ENCODE results near the gene CAPN15.
A peak's percentile ranks its signal among the peaks of the same experiment; 100 is the strongest.
"Not testable (repeated sequence)": the region's sequence is repeated elsewhere in the genome, so short reads cannot be mapped to it uniquely, and the experiment has no call there.

The CAPN15 gene

DNA sequence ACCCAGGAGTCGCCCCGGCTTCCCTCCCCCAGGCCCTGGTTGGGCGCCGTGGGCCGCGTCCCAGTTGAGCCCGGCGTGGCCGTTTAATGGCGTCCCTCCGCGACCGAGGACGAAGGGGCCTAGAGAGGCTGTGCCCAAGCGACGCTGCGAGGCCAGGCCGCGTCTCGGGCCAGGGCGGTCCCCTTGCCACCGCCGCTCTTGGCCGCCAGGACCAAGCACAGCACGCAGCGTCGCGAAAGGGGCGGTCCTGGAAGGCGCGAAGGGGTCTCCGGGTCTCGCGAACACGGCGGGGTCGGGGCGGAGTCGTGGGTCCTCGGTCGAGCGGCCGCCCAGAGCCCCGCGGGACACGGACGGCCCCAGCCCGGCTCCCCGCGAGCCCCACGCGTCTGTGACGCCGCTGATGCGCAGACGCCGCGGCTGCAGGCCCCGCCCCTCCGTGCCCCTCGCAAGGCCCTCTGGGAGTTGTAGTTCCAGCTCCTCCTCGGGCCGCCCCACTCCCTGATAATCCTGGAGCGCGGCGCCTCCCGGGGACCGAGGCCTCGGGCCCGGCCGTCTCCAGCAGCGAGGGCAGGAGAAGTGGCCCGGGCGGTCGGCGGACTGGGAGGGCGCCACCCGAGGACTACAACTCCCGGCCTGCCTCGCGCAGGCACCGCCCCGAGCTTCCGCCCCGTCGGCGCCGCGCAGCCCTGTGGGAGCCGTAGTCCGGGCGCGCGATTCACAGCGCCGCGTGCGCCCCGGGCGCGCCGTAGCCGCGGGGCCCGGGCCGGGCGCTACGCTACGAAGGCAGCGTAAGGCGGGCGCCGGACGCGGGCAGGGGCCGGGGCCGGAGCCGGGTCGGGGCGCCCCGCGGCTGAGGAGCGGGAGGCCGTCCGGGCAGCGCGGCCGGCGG, at the start of gene CAPN15:
TSS of gene CAPN15 (plus strand) at position 698 of the 889 bp plus-strand sequence. CDS start 19,127 bp downstream, outside the sequence.
- peak; percentile 81 to 97 (median 83) for DNase-seq

DNA sequence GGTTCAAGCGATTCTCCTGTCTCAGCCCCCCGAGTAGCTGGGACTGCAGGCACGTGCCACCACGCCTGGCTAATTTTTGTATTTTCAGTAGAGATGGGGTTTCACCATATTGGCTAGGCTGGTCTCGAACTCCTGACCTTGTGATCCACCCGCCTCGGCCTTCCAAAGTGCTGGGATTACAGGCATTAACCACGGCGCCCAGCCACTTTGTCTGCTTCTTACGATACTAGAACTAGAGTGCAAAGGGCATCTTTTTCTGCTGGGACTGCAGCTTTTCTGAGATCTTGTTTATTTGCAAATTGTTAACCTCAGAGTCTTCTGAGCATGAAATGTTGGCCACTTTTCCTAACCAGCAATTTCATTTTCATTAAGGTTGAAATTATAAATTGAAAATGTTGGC, 49.2 kb upstream of the CAPN15 start:
- not testable (repeated sequence) for DNase-seq

DNA sequence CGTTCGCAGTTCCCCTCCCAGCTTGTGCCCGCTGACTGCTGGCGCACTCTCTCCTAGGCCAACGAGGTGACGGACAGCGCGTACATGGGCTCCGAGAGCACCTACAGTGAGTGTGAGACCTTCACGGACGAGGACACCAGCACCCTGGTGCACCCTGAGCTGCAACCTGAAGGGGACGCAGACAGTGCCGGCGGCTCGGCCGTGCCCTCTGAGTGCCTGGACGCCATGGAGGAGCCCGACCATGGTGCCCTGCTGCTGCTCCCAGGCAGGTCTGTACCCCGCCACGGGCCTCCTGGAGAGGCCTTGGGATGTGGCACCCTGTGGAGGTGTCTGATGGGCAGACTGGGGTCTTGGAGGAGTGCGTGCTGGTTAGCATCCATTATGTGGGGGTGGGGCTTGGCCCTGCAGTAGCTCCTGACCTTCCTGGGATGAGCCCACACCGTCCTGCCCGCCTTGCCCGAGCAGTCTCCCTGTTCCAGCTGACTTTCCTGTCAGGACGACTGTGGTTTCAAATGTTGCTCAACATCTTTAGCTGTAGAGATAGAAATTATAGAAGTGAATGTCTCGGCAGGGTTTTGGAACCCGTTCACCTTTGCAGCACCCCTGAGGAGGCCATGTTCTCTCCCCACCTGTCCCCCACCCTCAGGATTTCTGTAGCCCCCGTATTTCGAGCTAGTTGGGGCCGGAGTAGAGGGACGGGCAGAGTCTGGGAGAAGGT, 44.9 kb upstream of the CAPN15 start:
- no peak for DNase-seq

DNA sequence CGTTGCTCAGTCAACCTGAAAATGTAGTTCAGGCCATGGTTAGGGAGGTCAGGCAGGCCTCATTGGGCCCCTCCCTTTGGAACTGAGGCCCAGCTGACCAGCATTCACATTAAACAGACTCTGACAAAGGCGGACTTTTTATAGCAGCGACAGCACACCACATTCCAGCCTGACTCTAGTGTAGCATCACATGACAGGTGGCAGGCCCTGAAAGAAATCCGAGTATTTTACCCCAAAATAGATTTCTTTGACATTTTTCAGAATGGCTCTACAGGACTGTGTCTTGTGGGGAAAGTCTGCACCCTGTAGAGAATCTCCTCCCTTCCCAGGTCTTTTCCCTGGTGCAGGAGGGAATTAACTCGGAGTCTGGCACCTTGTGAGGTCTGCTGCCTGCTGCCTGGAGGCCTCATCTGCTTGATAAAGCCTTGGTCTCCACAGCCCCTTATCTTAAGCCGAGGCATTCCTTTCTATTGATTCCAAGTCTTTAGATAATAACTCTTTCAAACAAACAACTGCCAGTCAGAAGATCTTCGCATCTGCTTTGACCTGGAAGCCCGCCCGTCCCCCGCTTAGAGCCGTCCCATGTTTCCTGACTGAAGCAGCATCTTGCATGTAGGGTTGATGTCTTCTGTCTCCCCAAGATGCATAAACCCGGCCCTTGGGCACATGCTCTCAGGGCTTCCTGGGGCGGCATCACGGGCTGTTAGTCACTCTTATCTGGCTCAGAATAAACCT, 44.0 kb upstream of the CAPN15 start:
- DNase-seq, result no peak

DNA sequence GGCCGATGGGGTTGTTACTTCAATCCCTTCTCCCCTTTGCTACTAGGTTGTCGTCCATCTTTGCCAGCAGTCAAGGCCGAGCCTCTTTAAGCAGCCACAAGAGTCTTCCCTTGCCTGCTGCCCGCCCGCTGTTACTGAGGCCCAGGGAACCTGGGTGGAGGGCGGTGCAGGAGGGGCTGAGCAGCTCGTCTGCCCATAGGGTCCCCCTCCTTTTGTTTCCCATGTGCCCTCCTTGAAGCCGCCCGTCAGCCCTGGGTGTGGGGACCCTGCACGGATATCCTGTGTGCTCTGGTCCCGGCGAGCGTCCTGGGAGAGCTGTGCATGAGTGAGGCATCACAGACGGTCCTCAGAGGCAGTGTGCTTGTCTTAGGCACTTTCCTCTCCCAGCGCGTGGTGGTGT, 37.9 kb upstream of the CAPN15 start:
- no peak for DNase-seq

DNA sequence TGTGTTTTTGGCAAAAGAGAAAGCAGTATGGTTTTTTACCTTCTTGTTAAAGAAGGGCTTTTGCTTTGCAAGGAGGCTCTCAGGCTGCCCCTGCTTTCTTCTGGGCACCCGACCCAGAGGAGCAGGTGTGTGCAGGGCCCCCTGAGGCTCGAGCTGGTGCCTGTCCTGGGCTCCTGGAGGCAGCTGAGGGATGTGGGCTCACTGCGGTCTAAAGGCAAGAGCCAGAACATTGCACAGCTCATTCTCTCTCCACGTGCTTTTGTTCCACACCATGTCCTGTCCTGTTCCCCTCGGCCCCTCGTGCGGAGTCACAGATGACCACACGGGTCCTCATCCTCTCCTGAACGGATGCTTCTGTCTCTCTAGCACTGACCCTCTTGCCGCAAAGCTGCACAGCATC, 36.7 kb upstream of the CAPN15 start:
- no peak for DNase-seq

DNA sequence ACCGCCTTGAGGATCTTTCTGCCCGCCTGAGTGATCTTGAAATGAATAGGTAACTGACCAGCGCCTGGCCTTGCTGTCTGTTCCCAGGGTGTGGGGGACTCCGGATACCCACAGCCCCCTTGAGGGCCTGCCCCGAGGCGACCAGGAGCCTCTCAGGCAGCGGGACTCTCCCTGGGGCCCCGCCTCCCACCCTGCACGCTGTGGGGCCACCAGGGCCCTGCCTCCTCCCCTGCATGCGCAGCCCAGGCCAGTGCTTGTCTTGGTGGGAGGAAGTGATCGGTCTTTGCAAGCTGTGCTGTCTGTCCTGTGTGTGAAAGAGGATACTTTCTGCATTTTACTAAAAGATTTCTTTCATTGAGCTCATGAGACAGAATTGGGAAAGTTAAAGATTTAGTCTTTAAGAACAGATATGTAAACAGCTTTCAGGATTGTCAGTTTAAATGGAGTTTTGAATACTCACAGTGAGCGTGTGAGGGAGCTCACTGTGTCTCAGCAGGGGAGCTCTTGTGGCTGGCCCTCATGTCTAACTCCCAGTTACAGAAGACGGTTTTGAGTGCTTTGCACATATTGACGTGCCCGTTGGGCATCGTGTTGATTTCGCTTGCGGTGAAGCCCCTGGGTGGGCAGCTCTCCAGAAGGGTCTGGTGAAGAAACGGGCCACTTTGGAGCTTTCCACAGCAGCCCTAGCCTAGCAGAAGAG, 36.1 kb upstream of the CAPN15 start:
- DNase-seq, result no peak

DNA sequence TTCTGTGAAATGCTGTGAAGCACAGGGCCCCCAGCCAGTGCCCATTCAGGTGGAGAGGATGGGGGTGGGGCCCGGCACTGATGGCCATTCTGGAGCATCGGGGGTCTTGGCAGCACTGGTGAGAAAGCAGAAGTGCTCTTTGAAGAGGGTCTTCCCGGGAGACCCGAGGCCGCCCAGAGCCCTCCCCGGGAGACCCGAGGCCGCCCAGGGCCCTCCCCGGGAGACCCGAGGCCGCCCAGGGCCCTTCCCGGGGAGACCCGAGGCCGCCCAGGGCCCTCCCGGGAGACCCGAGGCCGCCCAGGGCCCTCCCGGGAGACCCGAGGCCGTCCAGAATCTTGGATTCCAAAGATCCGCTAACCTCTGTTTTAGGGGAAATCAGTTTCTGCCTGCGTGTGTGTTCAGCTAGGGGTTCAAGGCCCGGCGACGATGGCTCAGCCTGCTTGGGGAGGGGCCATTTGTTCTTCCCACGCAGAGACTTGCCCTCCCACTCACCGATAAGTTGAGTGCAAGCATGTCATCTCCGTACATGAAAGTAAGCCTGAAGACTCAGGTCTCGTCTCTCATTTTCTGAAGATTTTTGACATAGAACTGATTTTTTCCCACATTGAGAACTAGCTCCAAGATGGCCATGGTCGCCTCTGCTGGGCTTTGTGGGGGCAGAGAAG, 35.2 kb upstream of the CAPN15 start:
- no peak for DNase-seq

DNA sequence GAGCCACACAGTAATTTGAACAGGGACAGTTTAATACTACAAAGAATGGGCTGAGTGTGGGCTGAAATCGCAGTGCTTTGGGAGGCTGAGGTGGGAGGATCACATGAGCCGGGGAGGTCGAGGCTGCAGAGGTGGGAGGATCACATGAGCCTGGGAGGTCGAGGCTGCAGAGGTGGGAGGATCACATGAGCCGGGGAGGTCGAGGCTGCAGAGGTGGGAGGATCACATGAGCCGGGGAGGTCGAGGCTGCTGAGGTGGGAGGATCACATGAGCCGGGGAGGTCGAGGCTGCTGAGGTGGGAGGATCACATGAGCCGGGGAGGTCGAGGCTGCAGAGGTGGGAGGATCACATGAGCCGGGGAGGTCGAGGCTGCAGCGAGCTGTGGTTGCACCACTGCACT, 32.8 kb upstream of the CAPN15 start:
- DNase-seq, result not testable (repeated sequence)

DNA sequence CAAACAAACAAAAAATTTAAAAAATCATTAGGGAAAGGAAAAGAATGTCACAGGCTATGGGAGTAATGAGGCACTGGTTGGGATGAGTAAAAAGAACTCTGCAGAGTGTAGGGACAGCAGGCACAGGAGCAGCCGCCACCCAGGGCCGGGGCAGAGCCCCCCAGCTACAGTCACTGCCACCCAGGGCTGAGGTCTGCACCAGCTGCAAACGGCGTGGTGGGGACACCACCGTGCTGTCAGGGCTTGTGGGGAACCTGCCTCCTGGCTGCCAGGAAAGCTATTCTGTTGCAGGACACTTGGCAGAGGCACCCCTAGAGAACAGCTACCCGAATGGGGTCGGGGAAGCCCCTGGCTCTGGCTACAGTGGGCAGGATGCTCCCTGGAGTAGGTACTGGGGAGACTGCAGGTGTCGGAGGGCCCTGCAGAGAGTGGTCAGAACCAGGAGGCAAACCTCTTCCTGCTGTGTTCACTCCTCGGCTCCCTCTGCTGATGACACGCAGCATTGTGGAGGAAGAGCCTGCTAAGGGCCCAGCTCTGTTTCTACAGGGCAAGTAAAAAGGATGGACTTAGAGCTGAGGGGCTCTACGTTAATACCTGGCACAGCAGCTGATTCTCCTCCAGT, 32.3 kb upstream of the CAPN15 start:
- DNase-seq, result peak in 3 of 6 experiments; percentile 7 to 9 (median 9)

DNA sequence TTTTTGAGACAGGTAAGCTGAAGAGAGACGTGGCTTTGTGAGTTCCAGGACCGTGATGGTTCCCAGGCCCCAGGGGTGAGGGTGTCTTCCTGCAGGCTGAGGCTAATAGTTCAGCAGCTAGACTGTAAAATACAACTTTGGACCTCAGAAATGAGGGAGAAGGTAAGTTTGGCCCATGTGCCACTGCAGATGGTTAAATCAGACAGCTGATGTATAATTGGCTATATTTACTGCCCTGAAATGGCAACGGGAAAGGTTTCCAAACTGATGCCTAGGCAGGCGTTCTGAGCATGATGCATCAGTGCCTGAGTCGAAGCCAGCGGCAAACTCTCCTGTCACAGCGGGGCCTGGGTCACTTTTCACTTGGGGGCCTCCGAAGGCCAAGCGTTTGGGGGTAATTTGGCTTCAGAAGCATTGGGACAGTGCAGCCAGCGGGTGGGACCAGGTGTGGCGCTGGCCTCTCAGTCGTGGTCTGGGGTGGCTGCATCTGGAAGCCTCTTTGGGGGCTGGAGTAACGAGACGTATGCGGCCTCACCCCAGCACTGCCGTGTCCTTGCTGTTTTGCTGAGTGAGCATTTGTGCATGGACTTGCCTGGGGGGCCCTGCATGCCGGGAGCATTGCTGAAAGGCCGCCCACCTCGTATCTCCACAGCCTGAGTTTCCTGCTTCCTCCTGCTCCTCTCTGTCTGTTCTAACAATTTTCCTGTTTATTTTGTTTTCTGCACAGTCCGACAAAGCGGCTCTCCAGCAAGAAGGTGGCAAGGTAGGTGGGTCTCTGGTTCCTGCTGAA, 31.2 kb upstream of the CAPN15 start:
- no peak for DNase-seq

DNA sequence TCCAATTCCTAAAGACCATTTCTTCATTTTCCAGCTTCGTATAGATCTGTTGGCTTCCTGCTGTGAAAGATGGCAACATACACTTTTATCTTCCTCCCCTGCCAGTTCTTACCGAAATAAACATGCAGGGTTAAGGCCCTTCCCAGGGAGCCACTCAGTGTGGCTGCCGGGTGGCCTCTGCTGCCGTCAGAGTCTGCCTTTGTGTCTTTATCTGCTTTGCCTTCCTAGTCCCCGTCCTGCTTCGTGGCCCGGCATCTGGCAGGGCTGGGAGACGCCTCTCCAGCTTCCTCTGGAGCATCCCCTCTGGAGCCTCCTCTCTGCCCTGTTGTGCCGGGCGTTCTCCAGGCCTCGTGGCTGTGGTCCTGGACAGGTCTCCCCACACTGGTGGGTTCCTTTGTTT, 30.3 kb upstream of the CAPN15 start:
- DNase-seq, result no peak

DNA sequence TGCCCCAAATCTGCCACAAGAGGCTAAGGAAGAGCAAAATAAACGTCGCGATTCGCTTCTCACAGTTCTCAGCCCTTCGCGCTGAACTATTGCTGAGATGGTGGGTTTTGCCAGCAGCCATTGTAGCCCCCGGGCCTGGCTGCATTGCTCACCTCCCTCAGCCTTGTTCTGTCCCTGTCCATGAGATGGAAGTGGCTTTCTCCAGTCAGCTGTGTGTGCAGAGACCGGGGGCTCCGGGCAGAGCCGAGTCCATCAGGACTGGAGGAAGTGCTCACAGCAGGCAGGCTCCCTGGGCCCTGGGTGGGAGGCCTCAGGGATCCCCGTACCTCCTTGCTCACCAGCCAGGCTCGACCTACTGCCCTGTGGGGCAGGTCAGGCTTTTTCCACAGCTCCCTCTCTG, 27.6 kb upstream of the CAPN15 start:
- no peak for DNase-seq

DNA sequence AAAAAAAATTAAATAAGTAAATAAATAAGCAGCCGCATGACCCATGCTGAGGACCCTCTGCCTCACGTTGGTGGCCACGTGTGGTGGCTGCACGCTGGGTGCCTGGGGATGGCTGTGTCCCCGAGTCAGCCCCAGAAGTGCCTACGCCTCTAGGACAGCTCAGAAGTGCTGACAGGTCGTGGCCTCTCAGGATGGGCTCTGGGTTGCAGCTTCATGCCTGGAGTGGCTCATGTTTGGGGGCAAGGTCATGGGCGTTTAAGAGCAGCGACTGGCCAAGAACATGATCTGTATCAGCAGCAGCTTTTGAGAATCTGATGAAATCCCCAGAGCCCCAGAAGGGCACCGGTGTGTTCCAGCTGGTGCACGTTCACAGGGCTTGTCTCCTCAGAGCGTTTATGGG, 26.8 kb upstream of the CAPN15 start:
- DNase-seq, result no peak

DNA sequence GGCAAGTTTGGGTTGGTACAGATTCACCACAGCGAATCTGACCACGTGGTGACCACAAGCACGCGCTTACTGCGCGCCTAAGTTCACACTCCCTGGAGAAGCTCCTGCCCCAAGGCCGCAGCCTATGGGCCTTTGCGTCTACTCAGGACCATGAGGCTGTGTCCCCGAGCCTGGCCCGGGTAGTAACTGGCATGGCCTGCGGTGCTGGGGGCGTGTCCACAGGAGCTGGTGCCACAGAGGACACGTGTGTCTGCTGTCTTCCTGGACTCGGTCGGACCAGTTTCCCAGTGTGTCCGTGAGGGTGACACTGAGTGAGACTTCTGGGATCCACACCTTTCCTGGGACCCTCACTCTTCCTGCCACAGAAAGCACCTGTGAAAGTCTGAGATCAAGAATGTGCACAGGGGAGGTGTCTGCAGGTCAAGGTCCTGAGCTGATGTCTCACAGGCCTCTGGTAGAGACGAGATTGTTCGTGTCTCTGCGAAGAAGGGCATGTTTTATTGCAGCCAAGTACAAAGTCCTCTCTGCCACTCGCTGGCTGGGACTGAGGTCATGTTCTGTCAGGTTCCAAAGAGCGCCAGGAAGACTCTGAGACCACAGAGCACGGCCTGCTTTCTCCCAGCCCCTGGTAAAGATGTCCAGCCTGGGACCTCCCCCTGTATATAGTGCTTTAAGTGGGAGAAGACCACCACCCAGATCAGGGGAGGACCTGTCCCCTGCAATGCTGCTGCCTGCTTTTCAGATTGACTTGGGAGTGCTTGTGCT, 25.2 kb upstream of the CAPN15 start:
- no peak for DNase-seq

DNA sequence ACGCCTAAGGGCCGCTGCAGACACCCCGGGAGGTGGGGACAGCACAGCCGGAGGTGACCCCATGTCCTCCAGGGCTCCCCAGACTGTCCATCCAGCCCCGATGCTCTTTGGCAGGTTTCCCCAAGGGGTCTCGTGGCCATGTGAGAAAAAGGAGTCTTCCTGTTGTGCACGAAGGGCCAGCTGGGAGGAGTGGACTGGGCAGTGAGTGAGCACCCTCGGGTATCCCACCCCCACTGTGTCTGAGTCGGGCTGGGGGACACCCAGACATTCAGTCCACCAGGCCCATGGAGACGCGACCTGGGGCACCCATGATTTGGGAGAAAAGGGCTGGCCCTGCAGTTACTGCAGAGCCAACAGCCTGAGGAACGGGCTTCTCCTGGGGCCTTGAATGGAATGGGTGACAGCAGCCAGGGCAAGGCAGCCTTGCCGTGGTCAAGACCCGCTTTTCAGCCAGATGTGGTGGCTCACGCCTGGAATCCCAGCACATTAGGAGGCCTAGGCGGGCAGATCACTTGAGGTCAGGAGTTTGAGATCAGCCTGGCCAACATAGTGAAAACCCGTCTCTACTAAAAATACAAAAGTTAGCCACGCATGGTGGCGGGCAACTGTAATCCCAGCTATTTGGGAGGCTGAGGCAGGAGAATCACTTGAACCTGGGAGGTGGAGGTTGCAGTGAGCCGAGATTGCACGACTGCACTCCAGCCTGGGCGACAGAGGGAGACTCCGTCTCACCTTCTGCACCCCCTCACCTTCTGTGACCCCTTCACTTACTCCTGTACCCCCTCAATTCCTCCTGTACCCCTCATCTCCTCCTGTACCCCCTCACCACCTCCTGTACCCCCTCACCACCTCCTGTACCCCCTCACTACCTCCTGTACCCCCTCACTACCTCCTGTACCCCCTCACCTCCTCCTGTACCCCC, 24.1 kb upstream of the CAPN15 start:
- no peak for DNase-seq

DNA sequence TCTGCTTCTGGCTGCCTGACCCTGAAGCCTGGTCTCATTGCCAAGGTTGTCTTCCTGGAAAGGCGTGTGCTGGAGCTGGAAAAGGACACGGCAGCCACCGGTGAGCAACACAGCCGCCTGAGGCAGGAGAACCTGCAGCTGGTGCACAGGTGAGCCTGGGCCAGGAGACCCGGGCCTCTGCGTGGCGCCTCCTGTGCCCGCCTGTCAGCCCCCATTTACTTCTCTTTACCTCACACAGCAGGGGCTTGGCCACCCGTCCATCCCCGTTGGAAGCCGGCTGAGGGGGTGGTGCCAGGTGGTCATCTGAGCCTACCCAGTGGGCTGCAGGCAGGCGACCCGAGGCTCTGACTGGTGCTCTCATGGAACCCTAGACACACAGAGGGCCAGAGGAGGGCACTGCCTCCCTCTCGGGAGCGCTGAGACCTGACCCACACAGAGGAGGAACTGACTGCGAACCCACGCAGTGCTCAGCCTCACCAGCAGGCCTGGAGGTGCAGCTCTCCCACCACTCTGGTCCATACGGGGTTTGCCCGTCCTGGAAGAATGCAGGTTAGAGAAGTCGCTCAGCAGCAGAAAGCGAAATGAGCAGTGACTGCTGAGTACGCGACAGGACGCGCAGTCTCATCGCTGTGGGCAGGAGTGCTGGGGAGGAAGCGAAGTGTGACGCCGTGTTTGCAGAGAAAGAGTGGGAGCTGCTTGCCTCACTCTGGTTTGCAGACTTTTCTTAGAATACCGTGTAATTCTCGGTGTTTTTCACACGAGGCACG, 21.9 kb upstream of the CAPN15 start:
- no peak for DNase-seq

DNA sequence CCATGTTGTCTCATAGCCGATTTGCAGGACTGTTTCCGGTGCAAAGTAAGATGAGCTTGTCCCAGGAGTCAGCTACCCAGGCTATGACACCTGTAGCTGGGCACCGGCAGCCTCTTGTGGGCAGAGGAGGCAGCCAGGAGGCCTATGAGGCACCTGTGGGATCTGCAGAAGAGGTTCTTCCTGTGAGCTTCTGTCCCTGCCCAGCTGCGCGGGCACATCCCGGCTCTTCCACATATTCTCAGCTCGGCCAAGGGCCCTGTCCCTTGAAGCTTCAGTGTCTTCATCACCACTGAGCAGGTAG, 21.3 kb upstream of the CAPN15 start:
- no peak for DNase-seq
